Measurements from ENCODE around the gene NLRP1. TPM values are rescaled to one million over a fixed set of nuclear protein-coding genes. Genes with fewer than 3 reads are reported as not detected.

The NLRP1 gene
- total and polyA plus RNA-seq, 2 of the 13 experiments (the other 11 are each of a cell fraction or from before 2014, with no cell fraction given) = 3.4 to 3.7 TPM

DNA sequence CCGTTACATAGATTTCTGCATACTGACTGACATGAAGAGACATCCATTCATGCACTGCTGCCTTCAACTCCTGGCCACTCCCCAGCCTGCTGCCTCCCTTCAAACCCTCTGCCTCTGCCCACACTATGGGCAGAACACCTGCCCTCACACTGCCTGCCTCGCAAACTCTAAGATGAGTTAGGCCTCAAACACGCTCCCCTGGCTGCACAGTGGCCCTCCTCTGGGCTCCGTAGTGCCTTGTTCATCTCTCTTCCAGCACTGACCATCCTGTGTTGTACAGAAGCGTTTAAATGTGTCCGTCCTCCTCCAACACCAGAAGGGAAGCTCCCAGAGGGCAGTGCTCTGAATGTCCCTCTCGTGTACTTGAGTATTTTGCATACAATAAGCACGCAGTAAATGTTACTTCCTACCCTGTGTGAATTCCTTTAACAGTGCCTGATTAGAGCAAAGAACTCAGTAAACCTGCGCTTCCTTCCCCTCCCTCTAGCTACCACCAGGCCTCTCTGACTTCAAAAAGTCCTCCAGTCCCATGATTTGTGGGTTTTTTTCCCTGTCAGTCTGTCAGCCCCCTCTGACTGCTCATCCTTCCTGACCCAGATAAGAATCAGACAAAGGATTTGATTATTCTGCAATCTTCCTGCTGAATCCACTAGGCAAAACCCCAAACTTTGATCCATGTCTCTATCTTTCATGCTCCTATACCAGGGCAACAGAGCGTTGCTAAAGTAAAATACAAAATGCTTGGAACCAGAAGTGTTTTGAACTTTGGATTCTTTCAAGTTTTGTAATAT lies 119.4 kb downstream of the NLRP1 start (continued):
- TF ChIP-seq HES4 (CRISPR knock-in tag; IDR thresholded peaks at IDR 0.05; ENCODE audit: borderline replicate concordance) (no peak), UBTF (CRISPR knock-in tag; IDR thresholded peaks at IDR 0.05) (peak; percentile 52), KDM6A (CRISPR knock-in tag; IDR thresholded peaks at IDR 0.05; ENCODE audit: low read depth) (0 out of 2 replicates have a peak, but pooled peaks have one; percentile 10), MAX (IDR thresholded peaks at IDR 0.05) (peak; percentile 41; the same call in 1 of the 2 replicates), REPIN1 (CRISPR knock-in tag; IDR thresholded peaks at IDR 0.05; ENCODE audit: borderline replicate concordance, low read depth) (peak; percentile 48; the same call in 1 of the 2 replicates), ZFP41 (CRISPR knock-in tag; IDR thresholded peaks at IDR 0.05; ENCODE audit: borderline replicate concordance) (no peak), ZSCAN29 (CRISPR knock-in tag; conservative IDR thresholded peaks at IDR 0.05) (no peak), HNRNPL (IDR thresholded peaks at IDR 0.05; ENCODE audit: low read depth, low read length) (0 out of 2 replicates have a peak, but pooled peaks have one; percentile 47), KDM3A (CRISPR knock-in tag; IDR thresholded peaks at IDR 0.05; ENCODE audit: low read depth) (no peak), ZNF770 (CRISPR knock-in tag; IDR thresholded peaks at IDR 0.05) (0 out of 2 replicates have a peak, but pooled peaks have one; percentile 19)
- TF ChIP-seq, protein P1, sequence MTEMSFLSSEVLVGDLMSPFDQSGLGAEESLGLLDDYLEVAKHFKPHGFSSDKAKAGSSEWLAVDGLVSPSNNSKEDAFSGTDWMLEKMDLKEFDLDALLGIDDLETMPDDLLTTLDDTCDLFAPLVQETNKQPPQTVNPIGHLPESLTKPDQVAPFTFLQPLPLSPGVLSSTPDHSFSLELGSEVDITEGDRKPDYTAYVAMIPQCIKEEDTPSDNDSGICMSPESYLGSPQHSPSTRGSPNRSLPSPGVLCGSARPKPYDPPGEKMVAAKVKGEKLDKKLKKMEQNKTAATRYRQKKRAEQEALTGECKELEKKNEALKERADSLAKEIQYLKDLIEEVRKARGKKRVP (CRISPR knock-in tag; IDR thresholded peaks at IDR 0.05) = 0 out of 4 replicates have a peak, but pooled peaks of 1 of the 2 experiments have one; percentile 21
- TF ChIP-seq, protein P2, sequence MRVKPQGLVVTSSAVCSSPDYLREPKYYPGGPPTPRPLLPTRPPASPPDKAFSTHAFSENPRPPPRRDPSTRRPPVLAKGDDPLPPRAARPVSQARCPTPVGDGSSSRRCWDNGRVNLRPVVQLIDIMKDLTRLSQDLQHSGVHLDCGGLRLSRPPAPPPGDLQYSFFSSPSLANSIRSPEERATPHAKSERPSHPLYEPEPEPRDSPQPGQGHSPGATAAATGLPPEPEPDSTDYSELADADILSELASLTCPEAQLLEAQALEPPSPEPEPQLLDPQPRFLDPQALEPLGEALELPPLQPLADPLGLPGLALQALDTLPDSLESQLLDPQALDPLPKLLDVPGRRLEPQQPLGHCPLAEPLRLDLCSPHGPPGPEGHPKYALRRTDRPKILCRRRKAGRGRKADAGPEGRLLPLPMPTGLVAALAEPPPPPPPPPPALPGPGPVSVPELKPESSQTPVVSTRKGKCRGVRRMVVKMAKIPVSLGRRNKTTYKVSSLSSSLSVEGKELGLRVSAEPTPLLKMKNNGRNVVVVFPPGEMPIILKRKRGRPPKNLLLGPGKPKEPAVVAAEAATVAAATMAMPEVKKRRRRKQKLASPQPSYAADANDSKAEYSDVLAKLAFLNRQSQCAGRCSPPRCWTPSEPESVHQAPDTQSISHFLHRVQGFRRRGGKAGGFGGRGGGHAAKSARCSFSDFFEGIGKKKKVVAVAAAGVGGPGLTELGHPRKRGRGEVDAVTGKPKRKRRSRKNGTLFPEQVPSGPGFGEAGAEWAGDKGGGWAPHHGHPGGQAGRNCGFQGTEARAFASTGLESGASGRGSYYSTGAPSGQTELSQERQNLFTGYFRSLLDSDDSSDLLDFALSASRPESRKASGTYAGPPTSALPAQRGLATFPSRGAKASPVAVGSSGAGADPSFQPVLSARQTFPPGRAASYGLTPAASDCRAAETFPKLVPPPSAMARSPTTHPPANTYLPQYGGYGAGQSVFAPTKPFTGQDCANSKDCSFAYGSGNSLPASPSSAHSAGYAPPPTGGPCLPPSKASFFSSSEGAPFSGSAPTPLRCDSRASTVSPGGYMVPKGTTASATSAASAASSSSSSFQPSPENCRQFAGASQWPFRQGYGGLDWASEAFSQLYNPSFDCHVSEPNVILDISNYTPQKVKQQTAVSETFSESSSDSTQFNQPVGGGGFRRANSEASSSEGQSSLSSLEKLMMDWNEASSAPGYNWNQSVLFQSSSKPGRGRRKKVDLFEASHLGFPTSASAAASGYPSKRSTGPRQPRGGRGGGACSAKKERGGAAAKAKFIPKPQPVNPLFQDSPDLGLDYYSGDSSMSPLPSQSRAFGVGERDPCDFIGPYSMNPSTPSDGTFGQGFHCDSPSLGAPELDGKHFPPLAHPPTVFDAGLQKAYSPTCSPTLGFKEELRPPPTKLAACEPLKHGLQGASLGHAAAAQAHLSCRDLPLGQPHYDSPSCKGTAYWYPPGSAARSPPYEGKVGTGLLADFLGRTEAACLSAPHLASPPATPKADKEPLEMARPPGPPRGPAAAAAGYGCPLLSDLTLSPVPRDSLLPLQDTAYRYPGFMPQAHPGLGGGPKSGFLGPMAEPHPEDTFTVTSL (CRISPR knock-in tag; IDR thresholded peaks at IDR 0.05; ENCODE audit: borderline replicate concordance) = peak; percentile 44; the same call in 1 of the 2 replicates
- TF ChIP-seq, protein P3, sequence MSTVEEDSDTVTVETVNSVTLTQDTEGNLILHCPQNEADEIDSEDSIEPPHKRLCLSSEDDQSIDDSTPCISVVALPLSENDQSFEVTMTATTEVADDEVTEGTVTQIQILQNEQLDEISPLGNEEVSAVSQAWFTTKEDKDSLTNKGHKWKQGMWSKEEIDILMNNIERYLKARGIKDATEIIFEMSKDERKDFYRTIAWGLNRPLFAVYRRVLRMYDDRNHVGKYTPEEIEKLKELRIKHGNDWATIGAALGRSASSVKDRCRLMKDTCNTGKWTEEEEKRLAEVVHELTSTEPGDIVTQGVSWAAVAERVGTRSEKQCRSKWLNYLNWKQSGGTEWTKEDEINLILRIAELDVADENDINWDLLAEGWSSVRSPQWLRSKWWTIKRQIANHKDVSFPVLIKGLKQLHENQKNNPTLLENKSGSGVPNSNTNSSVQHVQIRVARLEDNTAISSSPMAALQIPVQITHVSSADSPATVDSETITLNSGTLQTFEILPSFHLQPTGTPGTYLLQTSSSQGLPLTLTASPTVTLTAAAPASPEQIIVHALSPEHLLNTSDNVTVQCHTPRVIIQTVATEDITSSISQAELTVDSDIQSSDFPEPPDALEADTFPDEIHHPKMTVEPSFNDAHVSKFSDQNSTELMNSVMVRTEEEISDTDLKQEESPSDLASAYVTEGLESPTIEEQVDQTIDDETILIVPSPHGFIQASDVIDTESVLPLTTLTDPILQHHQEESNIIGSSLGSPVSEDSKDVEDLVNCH (CRISPR knock-in tag; IDR thresholded peaks at IDR 0.05) = no peak

Measured in HepG2 (cell line).